Endothelial cell of umbilical vein (primary cell): ENCODE data around the gene ANKRD31. TPM values are rescaled to one million over a fixed set of nuclear protein-coding genes. Genes with fewer than 3 reads are reported as not detected.

Experiments used
- BruUV-seq: library from RNA; stranded (reverse); fragments of 400-500 nt; replicated peaks from 2 replicates; lab custom pipeline; 2021; lab: Mats Ljungman, UMichigan
- CTCF ChIA-PET: fragments of 300-600, 350-600 bp; sonication (Branson Sonifier 250); formaldehyde crosslinking; loops from one replicate; lab custom pipeline; 2021; ENCODE audit warnings: antibody characterized with exemption, inconsistent platforms; lab: Charles Lee
- POLR2A ChIA-PET: fragments of 300-600, 350-600 bp; sonication (Branson Sonifier 250); formaldehyde crosslinking; loops from one replicate; lab custom pipeline; 2021; ENCODE audit warnings: antibody characterized with exemption, inconsistent platforms; lab: Charles Lee
- DNase-seq: peaks from one replicate; pipeline ENCODE4 v3.0.0-alpha.2; 2011; ENCODE audit warnings: low read depth, low spot score
- FAIRE-seq: peaks from 2 replicates; lab custom pipeline; 2011; peaks lifted over from hg19 to GRCh38; lab: Jason Lieb, UNC
- H2AFZ ChIP-seq: 2 replicates; pipeline ENCODE4 v1.6.0; 2012; ENCODE audit warnings: low read depth, low read length, control low read depth, inconsistent platforms
- H3K27ac ChIP-seq: 2 replicates; pipeline ENCODE4 v1.5.1; 2011; ENCODE audit warnings: low read depth, mild to moderate bottlenecking, control low read depth, low read length, moderate library complexity; ENCODE audit not compliant: insufficient read depth
- H3K27me3 ChIP-seq, 2 experiments: 2 replicates each; pipeline versions ENCODE4 v1.6.0 to v1.6.1; 2011; ENCODE audit warnings: low read length in 2 of 2, mixed read lengths in 1 of 2; ENCODE audit not compliant: control insufficient read depth in 2 of 2, insufficient read depth in 2 of 2
- H3K36me3 ChIP-seq, 2 experiments: 2 replicates in 1 of 2; 3 replicates in 1 of 2; pipeline ENCODE4 v1.5.1; 2011; ENCODE audit warnings: low read length in 2 of 2, mild to moderate bottlenecking in 1 of 2, moderate library complexity in 1 of 2; ENCODE audit not compliant: control insufficient read depth in 2 of 2, insufficient read depth in 2 of 2; ENCODE audit errors: extremely low read depth in 1 of 2
- H3K4me1 ChIP-seq: 3 replicates; pipeline ENCODE4 v1.5.1; 2011; ENCODE audit warnings: mild to moderate bottlenecking, low read length; ENCODE audit not compliant: control insufficient read depth, insufficient read depth; ENCODE audit errors: extremely low read depth
- H3K4me2 ChIP-seq: 2 replicates; pipeline ENCODE4 v1.6.1; 2011; ENCODE audit warnings: low read length, control low read depth, mixed read lengths; ENCODE audit not compliant: insufficient read depth
- H3K4me3 ChIP-seq, 3 experiments: fragments of 200-600 bp in 1 of 3; sonication (generic), shearing (Covaris generic) in 1 of 3; replicated peaks in 1 of 3; 2 replicates each; pipeline ENCODE4 v1.5.1; 2011 to 2016; ENCODE audit warnings: control low read depth in 3 of 3, low read length in 3 of 3, mild to moderate bottlenecking in 2 of 3, inconsistent platforms in 1 of 3, low read depth in 1 of 3, moderate library complexity in 1 of 3; ENCODE audit not compliant: insufficient read depth in 1 of 3
- H3K79me2 ChIP-seq: 2 replicates; pipeline ENCODE4 v1.6.0; 2012; ENCODE audit warnings: low read length, inconsistent platforms; ENCODE audit not compliant: control insufficient read depth, insufficient read depth
- H3K9ac ChIP-seq: replicated peaks from 2 replicates; pipeline ENCODE3; 2011; ENCODE audit warnings: low read length, control low read depth; ENCODE audit not compliant: insufficient read depth; ENCODE audit errors: extremely low read depth
- H3K9me1 ChIP-seq: replicated peaks from 3 replicates; pipeline ENCODE4 v1.6.0; 2011; ENCODE audit warnings: mild to moderate bottlenecking, low read length; ENCODE audit not compliant: control insufficient read depth, insufficient read depth; ENCODE audit errors: extremely low read depth
- H3K9me3 ChIP-seq: replicated peaks from 2 replicates; pipeline ENCODE4 v1.5.1; 2012; ENCODE audit warnings: low read length, inconsistent platforms; ENCODE audit not compliant: control insufficient read depth, insufficient read depth
- H4K20me1 ChIP-seq: replicated peaks from 2 replicates; pipeline ENCODE3; 2011; ENCODE audit warnings: mild to moderate bottlenecking, low read length; ENCODE audit not compliant: control insufficient read depth, insufficient read depth; ENCODE audit errors: extremely low read depth
- CTCF ChIP-seq, 2 donors: IDR thresholded peaks; 1 replicate in 1 of 2; 2 replicates in 1 of 2; pipeline ENCODE4 v1.5.1; 2011; ENCODE audit warnings: low read length in 2 of 2, mild to moderate bottlenecking in 2 of 2, moderate library complexity in 2 of 2, control low read depth in 1 of 2, inconsistent platforms in 1 of 2, low read depth in 1 of 2; ENCODE audit not compliant: insufficient read depth in 1 of 2; ENCODE audit errors: extremely low read depth in 1 of 2
- EZH2 ChIP-seq: IDR thresholded peaks from 2 replicates; pipeline ENCODE4 v1.6.1; 2012; ENCODE audit warnings: borderline replicate concordance, low read depth, mild to moderate bottlenecking, moderate library complexity, low read length, inconsistent platforms; ENCODE audit not compliant: severe bottlenecking
- FOS ChIP-seq: IDR thresholded peaks from 2 replicates; pipeline ENCODE4 v1.6.1; 2011; ENCODE audit warnings: mild to moderate bottlenecking, low read length, moderate library complexity, borderline replicate concordance; ENCODE audit not compliant: insufficient read depth
- GATA2 ChIP-seq: IDR thresholded peaks from 2 replicates; pipeline ENCODE4 v1.7.0; 2011; ENCODE audit warnings: low read depth, mild to moderate bottlenecking, moderate library complexity, mixed read lengths, low read length; ENCODE audit not compliant: insufficient read length, insufficient read depth
- JUN ChIP-seq: IDR thresholded peaks from 2 replicates; pipeline ENCODE4 v1.6.1; 2011; ENCODE audit warnings: borderline replicate concordance, low read depth; ENCODE audit not compliant: insufficient read length, insufficient read depth
- MAX ChIP-seq: IDR thresholded peaks from 2 replicates; pipeline ENCODE4 v1.6.1; 2011; ENCODE audit not compliant: insufficient read depth, insufficient read length
- MYC ChIP-seq: IDR thresholded peaks from one replicate; pipeline ENCODE4 v1.6.1; 2011; ENCODE audit warnings: mild to moderate bottlenecking, low read depth, low read length
- POLR2A ChIP-seq: IDR thresholded peaks from 2 replicates; pipeline ENCODE4 v1.6.1; 2012; ENCODE audit warnings: low read depth, mild to moderate bottlenecking, control low read depth, low read length
- POLR2AphosphoS5 ChIP-seq: IDR thresholded peaks from 2 replicates; pipeline ENCODE4 v1.6.1; 2012; ENCODE audit warnings: low read depth, mild to moderate bottlenecking, control low read depth, low read length, moderate library complexity; ENCODE audit not compliant: insufficient read depth
- dilution Hi-C: fragments of 300-500 bp; cut with MboI; formaldehyde crosslinking; loops from one replicate; pipeline ENCODE4 v1.15.0; 2019; ENCODE audit warnings: low sequenced_read_pairs; ENCODE audit not compliant: extremely low pct_ligation_motif_present
- intact Hi-C: fragments of 100-400 bp; cut with micrococcal nuclease; formaldehyde crosslinking; loops from one replicate; pipeline ENCODE4 v1.10.0; 2022
- polyA plus RNA-seq, 4 experiments: library from polyadenylated mRNA; depleted of rRNA in 3 of 4; stranded (reverse) in 3 of 4; unstranded in 1 of 4; fragments of >200 nt; gene quantifications; 2 replicates each; pipeline versions ENCODE4 v1.2.1 to v1.2.3, GENCODE V29; 2011 to 2012; ENCODE audit warnings: missing spikeins in 1 of 4
- total RNA-seq: library from RNA; stranded (reverse); gene quantifications from 2 replicates; pipeline ENCODE4 v1.2.3, GENCODE V29; 2021

The ANKRD31 gene
- total and polyA plus RNA-seq, 2 donors (not counting 3 experiments of a cell fraction or from before 2014, with no cell fraction given): not detected

DNA sequence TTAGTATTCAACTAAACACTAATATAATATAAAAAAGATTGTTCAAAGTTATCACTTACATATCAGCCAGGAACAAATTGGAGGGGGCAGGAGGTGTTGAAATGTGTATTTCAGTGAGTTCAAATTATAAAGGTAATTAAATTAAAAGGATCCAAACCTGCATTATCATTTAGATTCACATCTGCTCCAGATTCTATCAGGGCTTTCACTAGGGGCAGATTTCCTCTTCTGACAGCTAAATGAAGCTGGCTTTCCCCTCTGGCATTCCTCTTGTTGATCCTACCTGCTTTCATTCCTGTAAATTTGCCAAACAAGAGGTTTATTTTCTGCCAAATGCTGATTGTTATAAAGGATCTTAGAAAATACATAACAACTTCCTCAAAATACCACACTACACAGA, 98.0 kb downstream of the ANKRD31 start:
- H3K79me2 ChIP-seq: no peaks in the 10 kb centered on the region
- no peaks in the 10 kb centered on the region for H3K9me3 ChIP-seq
- no peaks in the 10 kb centered on the region for H3K9me1 ChIP-seq
- BruUV-seq: no TSS peak
- FAIRE-seq (no peak), DNase-seq (no peak)
- no peaks in the 10 kb centered on the region for H4K20me1 ChIP-seq
- POLR2A ChIA-PET: no interaction called here
- no peak for TF ChIP-seq MAX
- no peak for TF ChIP-seq CTCF (IDR thresholded peaks at IDR 0.05; ENCODE audit: extremely low read depth in 1 of 2, insufficient read depth in 1 of 2, low read depth in 1 of 2, low read length in 2 of 2)
- TF ChIP-seq FOS: no peak
- no peak for TF ChIP-seq JUN
- TF ChIP-seq EZH2: no peak
- no peak for TF ChIP-seq MYC
- no peak for TF ChIP-seq POLR2A
- TF ChIP-seq POLR2AphosphoS5: no peak
- TF ChIP-seq GATA2: no peak
- dilution Hi-C loops (no loop called here), intact Hi-C loops (no loop called here)
- no peaks in the 10 kb centered on the region for H3K4me1 ChIP-seq
- H2AFZ ChIP-seq: no peak overlapping the region
- CTCF ChIA-PET: no interaction called here
- H3K27me3 ChIP-seq: peaks cover 0 to 1% of the 10 kb centered on the region in 2 experiments
- H3K4me2 ChIP-seq: no peak overlapping the region
- H3K36me3 ChIP-seq: no peaks in the 10 kb centered on the region
- no peak overlapping the region for H3K4me3 ChIP-seq
- no peak overlapping the region for H3K27ac ChIP-seq
- no peak overlapping the region for H3K9ac ChIP-seq
